SH-SY5Y (cell line): ENCODE results near the gene LRP2.

Source experiments
- GATA2 ChIP-seq: IDR thresholded peaks from 2 replicates; pipeline ENCODE4 v1.6.1; 2011; ENCODE audit warnings: mild to moderate bottlenecking, low read depth, low read length
- GATA3 ChIP-seq: IDR thresholded peaks from 2 replicates; pipeline ENCODE4 v1.6.1; 2011; ENCODE audit warnings: low read depth, mild to moderate bottlenecking, low read length, moderate library complexity

- no peak for TF ChIP-seq GATA2
- TF ChIP-seq GATA3 = no peak
Observed at GRCh38 chr2:169298007-169298406, 64.3 kb downstream of the LRP2 start.
